OCI-LY7 (cell line): ENCODE measurements around the gene FRAS1. TPM values are rescaled to one million over a fixed set of nuclear protein-coding genes. Genes with fewer than 3 reads are reported as not detected.
"Not testable (repeated sequence)": the region's sequence is repeated elsewhere in the genome, so short reads cannot be mapped to it uniquely, and the experiment has no call there.

ENCODE experiments used
- BruUV-seq: library from RNA; stranded (reverse); fragments of 400-500 nt; replicated peaks from 2 replicates; lab custom pipeline; 2021; lab: Mats Ljungman, UMichigan
- CTCF ChIA-PET: fragments of 300-600 bp; sonication (Branson Sonifier 250); formaldehyde crosslinking; loops from one replicate; lab custom pipeline; 2022; ENCODE audit warnings: antibody characterized with exemption; ENCODE audit not compliant: unreplicated experiment; lab: Charles Lee
- POLR2A ChIA-PET: fragments of 300-600 bp; sonication (Branson Sonifier 250); formaldehyde crosslinking; loops from one replicate; lab custom pipeline; 2022; ENCODE audit warnings: antibody characterized with exemption; lab: Charles Lee
- DNase-seq: peaks from one replicate; pipeline ENCODE4 v3.0.0-alpha.2; 2015; ENCODE audit warnings: low spot score
- H2AFZ ChIP-seq: fragments of 200-600 bp; sonication (generic), shearing (Covaris generic); 2 replicates; pipeline ENCODE4 v1.6.1; 2014; ENCODE audit warnings: mild to moderate bottlenecking, antibody characterized with exemption, low read length, moderate library complexity
- H3K27ac ChIP-seq: fragments of 200-600 bp; sonication (generic); 2 replicates; pipeline ENCODE4 v1.5.1; 2014; ENCODE audit warnings: mixed run types, low read depth, mild to moderate bottlenecking, moderate library complexity, low read length, inconsistent platforms; ENCODE audit not compliant: poor library complexity, severe bottlenecking
- H3K36me3 ChIP-seq: fragments of 200-600 bp; sonication (generic); 2 replicates; pipeline ENCODE4 v1.6.1; 2014; ENCODE audit warnings: mild to moderate bottlenecking, antibody characterized with exemption, low read length, moderate library complexity, mixed read lengths; ENCODE audit not compliant: insufficient read depth
- H3K4me1 ChIP-seq: fragments of 200-600 bp; sonication (generic); 2 replicates; pipeline ENCODE4 v1.5.1; 2014; ENCODE audit warnings: mild to moderate bottlenecking, low read length; ENCODE audit not compliant: insufficient read depth, poor library complexity, severe bottlenecking
- H3K4me2 ChIP-seq: fragments of 200-600 bp; sonication (generic); 2 replicates; pipeline ENCODE4 v1.6.1; 2014; ENCODE audit warnings: mild to moderate bottlenecking, low read length
- H3K4me3 ChIP-seq: fragments of 200-600 bp; sonication (generic); 2 replicates; pipeline ENCODE4 v1.5.1; 2014; ENCODE audit warnings: mild to moderate bottlenecking, low read depth, low read length; ENCODE audit not compliant: poor library complexity, severe bottlenecking
- H3K79me2 ChIP-seq: fragments of 200-600 bp; sonication (generic); 2 replicates; pipeline ENCODE4 v1.6.1; 2016; ENCODE audit warnings: low read depth, mild to moderate bottlenecking, low read length, moderate library complexity, mixed read lengths; ENCODE audit not compliant: insufficient read depth
- H3K9me2 ChIP-seq: fragments of 200-600 bp; sonication (generic); 2 replicates; pipeline ENCODE4 v1.6.1; 2016; ENCODE audit warnings: mild to moderate bottlenecking, low read length, mixed read lengths; ENCODE audit not compliant: insufficient read depth
- H3K9me3 ChIP-seq: fragments of 200-600 bp; sonication (generic); 2 replicates; pipeline ENCODE4 v1.6.1; 2014; ENCODE audit warnings: mild to moderate bottlenecking, mixed run types, low read length, mixed read lengths
- H4K20me1 ChIP-seq: fragments of 200-600 bp; sonication (generic); 2 replicates; pipeline ENCODE4 v1.6.1; 2014; ENCODE audit warnings: mild to moderate bottlenecking, antibody characterized with exemption, low read length, moderate library complexity, mixed read lengths; ENCODE audit not compliant: insufficient read depth
- EZH2phosphoT487 ChIP-seq: fragments of 200-600 bp; sonication (generic); IDR thresholded peaks from 2 replicates; pipeline ENCODE4 v1.6.1; 2018; ENCODE audit warnings: low read depth, borderline replicate concordance, mild to moderate bottlenecking, mixed run types, antibody characterized with exemption, low read length, moderate library complexity, mixed read lengths
- intact Hi-C: fragments of 100-400 bp; cut with micrococcal nuclease; formaldehyde crosslinking; loops from one replicate; pipeline ENCODE4 v1.10.0; 2022; ENCODE audit not compliant: unreplicated experiment
- total RNA-seq, 2 experiments: library from RNA; depleted of rRNA in 1 of 2; stranded (reverse); fragments of >200 nt in 1 of 2; shearing (Covaris generic) in 1 of 2; gene quantifications; 2 replicates each; pipeline ENCODE4 v1.2.3, GENCODE V29; 2014 to 2022
- TF ChIP-seq, protein P1 (sequence below): fragments of 200-600 bp; sonication (generic); conservative IDR thresholded peaks from 2 replicates; pipeline ENCODE4 v1.5.1; 2014; ENCODE audit warnings: mild to moderate bottlenecking, antibody characterized with exemption, low read length, moderate library complexity, mixed read lengths

The FRAS1 gene
- total RNA-seq, 2 experiments from 2014 or later, result 0.19 to 0.30 TPM

DNA sequence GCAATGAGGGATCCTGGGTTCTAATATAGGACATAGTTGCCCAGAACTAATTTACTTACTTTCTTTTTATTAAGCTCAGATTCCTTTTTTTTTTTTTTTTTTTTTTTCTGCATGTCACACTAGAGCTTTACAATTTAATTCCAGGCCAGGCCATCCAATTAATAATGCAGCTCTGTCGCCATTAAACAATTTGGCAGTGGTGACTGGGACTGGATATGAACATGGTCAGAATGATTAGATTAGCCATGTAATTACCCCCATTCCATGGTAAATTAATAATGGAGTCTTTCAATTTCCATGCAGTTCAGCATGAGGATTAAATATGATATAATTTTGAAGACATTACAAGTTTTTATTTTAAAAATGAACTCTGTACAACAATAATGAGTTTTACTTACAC lies 267.5 kb downstream of the FRAS1 start:
- no TSS peak for BruUV-seq
- H3K4me3 ChIP-seq, result no peak overlapping the region
- intact Hi-C loops, result no loop called here
- ChIA-PET POLR2A (interaction anchor here (0.6 to 0.7 kb wide), 3 partner anchors 154 to 1709 kb away, joined by 3 read pairs; no protein-coding TSS in a partner anchor), CTCF (no interaction called here)
- no peaks in the 10 kb centered on the region for H4K20me1 ChIP-seq
- no peak for DNase-seq
- H3K27ac ChIP-seq, result no peak overlapping the region
- H3K79me2 ChIP-seq, result no peaks in the 10 kb centered on the region
- H3K36me3 ChIP-seq, result no peaks in the 10 kb centered on the region
- H3K9me3 ChIP-seq, result no peaks in the 10 kb centered on the region
- H2AFZ ChIP-seq, result no peak overlapping the region
- TF ChIP-seq EZH2phosphoT487, result no peak
- TF ChIP-seq, protein P1, sequence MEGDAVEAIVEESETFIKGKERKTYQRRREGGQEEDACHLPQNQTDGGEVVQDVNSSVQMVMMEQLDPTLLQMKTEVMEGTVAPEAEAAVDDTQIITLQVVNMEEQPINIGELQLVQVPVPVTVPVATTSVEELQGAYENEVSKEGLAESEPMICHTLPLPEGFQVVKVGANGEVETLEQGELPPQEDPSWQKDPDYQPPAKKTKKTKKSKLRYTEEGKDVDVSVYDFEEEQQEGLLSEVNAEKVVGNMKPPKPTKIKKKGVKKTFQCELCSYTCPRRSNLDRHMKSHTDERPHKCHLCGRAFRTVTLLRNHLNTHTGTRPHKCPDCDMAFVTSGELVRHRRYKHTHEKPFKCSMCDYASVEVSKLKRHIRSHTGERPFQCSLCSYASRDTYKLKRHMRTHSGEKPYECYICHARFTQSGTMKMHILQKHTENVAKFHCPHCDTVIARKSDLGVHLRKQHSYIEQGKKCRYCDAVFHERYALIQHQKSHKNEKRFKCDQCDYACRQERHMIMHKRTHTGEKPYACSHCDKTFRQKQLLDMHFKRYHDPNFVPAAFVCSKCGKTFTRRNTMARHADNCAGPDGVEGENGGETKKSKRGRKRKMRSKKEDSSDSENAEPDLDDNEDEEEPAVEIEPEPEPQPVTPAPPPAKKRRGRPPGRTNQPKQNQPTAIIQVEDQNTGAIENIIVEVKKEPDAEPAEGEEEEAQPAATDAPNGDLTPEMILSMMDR, result no peak
- H3K4me2 ChIP-seq, result no peak overlapping the region
- no peaks in the 10 kb centered on the region for H3K9me2 ChIP-seq
- H3K4me1 ChIP-seq, result no peaks in the 10 kb centered on the region

DNA sequence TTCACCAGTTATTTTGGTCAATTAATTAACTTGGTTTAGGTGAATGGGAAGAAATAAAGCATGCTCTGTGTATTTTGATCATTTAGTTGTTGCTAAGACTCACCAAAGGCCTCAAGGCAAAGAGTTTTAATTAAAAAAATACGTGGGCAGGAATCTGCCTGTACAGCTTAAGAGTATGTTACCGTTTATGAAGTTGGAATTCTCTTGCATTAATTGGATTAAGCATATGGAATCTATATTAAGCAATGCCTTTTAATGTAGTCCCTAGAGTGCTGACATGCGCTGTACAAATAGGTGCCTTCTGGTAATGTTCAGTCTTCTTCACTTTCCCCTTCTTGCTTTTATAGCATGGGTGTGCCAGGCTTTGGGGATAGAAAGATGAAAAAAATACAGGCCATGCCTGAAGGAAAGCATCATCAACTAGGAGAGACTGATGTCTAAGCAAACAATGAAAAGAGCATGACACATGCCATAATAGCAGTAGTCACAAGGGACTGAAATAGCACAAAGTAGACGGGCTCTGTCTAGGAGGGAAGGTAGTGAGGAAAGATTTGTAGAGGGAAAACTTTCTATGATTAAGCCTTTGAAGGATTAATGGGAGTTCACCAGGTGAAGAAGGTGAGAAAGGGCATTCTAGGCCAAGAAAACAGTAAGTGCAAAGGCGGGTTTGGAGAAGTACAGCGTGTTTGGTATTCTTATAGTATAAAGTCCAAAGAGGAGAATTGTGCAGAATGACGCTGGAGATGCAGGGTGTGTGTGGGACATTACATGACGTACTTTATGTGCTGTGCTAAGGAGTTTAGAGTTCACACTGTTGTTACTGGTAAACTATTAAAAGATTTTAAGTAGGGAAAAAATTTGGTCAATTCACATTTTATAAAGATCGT lies 268.4 kb downstream of the FRAS1 start:
- no peak for TF ChIP-seq EZH2phosphoT487
- TF ChIP-seq, protein P1, result no peak
- no TSS peak for BruUV-seq
- H3K79me2 ChIP-seq, result no peaks in the 10 kb centered on the region
- no peaks in the 10 kb centered on the region for H3K9me2 ChIP-seq
- H3K9me3 ChIP-seq, result no peaks in the 10 kb centered on the region
- POLR2A ChIA-PET, result interaction anchor here (0.7 kb wide), 1 partner anchor 824 kb away, joined by 5 read pairs; no protein-coding TSS in a partner anchor
- H4K20me1 ChIP-seq, result no peaks in the 10 kb centered on the region
- H3K27ac ChIP-seq, result no peak overlapping the region
- intact Hi-C loops, result no loop called here
- H3K4me2 ChIP-seq, result no peak overlapping the region
- no peak overlapping the region for H3K4me3 ChIP-seq
- no peak for DNase-seq
- H3K4me1 ChIP-seq, result no peaks in the 10 kb centered on the region
- CTCF ChIA-PET, result no interaction called here
- no peak overlapping the region for H2AFZ ChIP-seq
- no peaks in the 10 kb centered on the region for H3K36me3 ChIP-seq

DNA sequence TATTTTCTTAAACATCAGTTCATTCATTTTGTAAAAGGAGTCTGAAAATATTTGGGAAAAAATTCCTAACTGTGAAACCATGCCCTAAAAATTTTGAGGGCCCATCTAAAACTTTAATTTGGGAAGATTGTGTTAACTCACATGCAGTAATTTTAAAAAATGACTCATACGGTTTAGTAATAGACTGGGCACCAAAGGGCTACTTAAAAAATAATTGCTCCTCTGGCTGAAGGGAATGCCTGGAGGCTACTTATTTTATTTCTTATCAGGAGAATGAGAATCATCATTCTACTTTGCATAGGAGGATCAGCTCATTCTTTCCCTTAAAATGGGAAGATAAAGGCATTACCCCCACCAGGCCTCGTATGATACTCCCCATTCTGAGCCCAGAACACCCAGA lies 271.5 kb downstream of the FRAS1 start:
- BruUV-seq, intact Hi-C loops: not testable (repeated sequence)

More for the DNA sequence above, 271.5 kb downstream of the FRAS1 start:
- DNase-seq, H3K9me3 ChIP-seq, H3K36me3 ChIP-seq, H4K20me1 ChIP-seq, CTCF ChIA-PET, H3K4me3 ChIP-seq, POLR2A ChIA-PET, H3K4me1 ChIP-seq, H3K4me2 ChIP-seq, H3K9me2 ChIP-seq, H2AFZ ChIP-seq, H3K79me2 ChIP-seq, H3K27ac ChIP-seq: not testable (repeated sequence)
